ENCODE results near the gene ALDH1A3. TPM values are rescaled to one million over a fixed set of nuclear protein-coding genes. Genes with fewer than 3 reads are reported as not detected.
A peak's percentile ranks its signal among the peaks of the same experiment; 100 is the strongest.

ALDH1A3 gene
- total RNA-seq, 1 donor from 2014 or later: 10.9 TPM

- Histone ChIP-seq H3K27ac (peak overlapping the region; percentile 47 to 67), H3K36me3 (no peaks in the 10 kb centered on the region), H3K4me3 (peak overlapping the region; percentile 39 to 46), H3K9me3 (no peaks in the 10 kb centered on the region), H3K4me1 (peaks cover 0 to 19% of the 10 kb centered on the region in 2 donors), H3K27me3 (no peaks in the 10 kb centered on the region)
- intact Hi-C loops (cut with DNase I): loop anchor here (10.0 kb wide), 1 partner anchor 743 kb away; no protein-coding TSS in a partner anchor
- peak in 1 of 2 donors; percentile 61 for DNase-seq (ENCODE audit: low spot score in 2 of 2)
- no peak for TF ChIP-seq CTCF (IDR thresholded peaks at IDR 0.05)
Measured at GRCh38 chr15:100901702-100902435, 22.2 kb downstream of the ALDH1A3 start.

- Histone ChIP-seq H3K4me1 (peaks cover 0 to 19% of the 10 kb centered on the region in 2 donors), H3K4me3 (peak overlapping the region; percentile 39 to 46), H3K27me3 (no peaks in the 10 kb centered on the region), H3K9me3 (no peaks in the 10 kb centered on the region), H3K27ac (peak overlapping the region; percentile 47 to 67), H3K36me3 (no peaks in the 10 kb centered on the region)
- no peak for TF ChIP-seq CTCF (IDR thresholded peaks at IDR 0.05)
- intact Hi-C loops (cut with DNase I): loop anchor here (10.0 kb wide), 1 partner anchor 742 kb away; no protein-coding TSS in a partner anchor
- DNase-seq (ENCODE audit: low spot score in 2 of 2): peak in 1 of 2 donors; percentile 89
Measured at GRCh38 chr15:100902436-100903167, 23.0 kb downstream of the ALDH1A3 start.

GRCh38 chr15:100903168-100903554 lies 23.5 kb downstream of the ALDH1A3 start:
- no peak for TF ChIP-seq CTCF (IDR thresholded peaks at IDR 0.05)

GRCh38 chr15:100905850-100906249 lies 26.2 kb downstream of the ALDH1A3 start:
- Histone ChIP-seq H3K4me3 (no peak overlapping the region), H3K27me3 (no peaks in the 10 kb centered on the region), H3K9me3 (no peaks in the 10 kb centered on the region), H3K4me1 (peaks cover 0 to 8% of the 10 kb centered on the region in 2 donors), H3K27ac (no peak overlapping the region), H3K36me3 (no peaks in the 10 kb centered on the region)
- intact Hi-C loops (cut with DNase I): loop anchor here (10.0 kb wide), 1 partner anchor 739 kb away; no protein-coding TSS in a partner anchor
- peak in 1 of 2 donors; percentile 37 for DNase-seq (ENCODE audit: low spot score in 2 of 2)
- TF ChIP-seq CTCF (IDR thresholded peaks at IDR 0.05): no peak

More at GRCh38 chr15:100903168-100903554, 23.5 kb downstream of the ALDH1A3 start:
- H3K27me3 ChIP-seq: no peaks in the 10 kb centered on the region
- peak in 1 of 2 donors; percentile 21 for DNase-seq (ENCODE audit: low spot score in 2 of 2)
- H3K36me3 ChIP-seq: no peaks in the 10 kb centered on the region
- H3K27ac ChIP-seq: peak overlapping the region; percentile 47 to 67
- H3K4me1 ChIP-seq: peaks cover 0 to 19% of the 10 kb centered on the region in 2 donors
- intact Hi-C loops (cut with DNase I): loop anchor here (10.0 kb wide), 1 partner anchor 742 kb away; no protein-coding TSS in a partner anchor
- no peaks in the 10 kb centered on the region for H3K9me3 ChIP-seq
- H3K4me3 ChIP-seq: no peak overlapping the region

GRCh38 chr15:100908466-100908865 lies 28.8 kb downstream of the ALDH1A3 start:
- TF ChIP-seq CTCF (IDR thresholded peaks at IDR 0.05): no peak
- Histone ChIP-seq H3K4me1 (no peaks in the 10 kb centered on the region), H3K27me3 (no peaks in the 10 kb centered on the region), H3K27ac (no peak overlapping the region), H3K36me3 (no peaks in the 10 kb centered on the region), H3K9me3 (no peaks in the 10 kb centered on the region), H3K4me3 (no peak overlapping the region)
- intact Hi-C loops (cut with DNase I): loop anchor here (10.0 kb wide), 1 partner anchor 736 kb away; no protein-coding TSS in a partner anchor
- no peak for DNase-seq (ENCODE audit: low spot score in 2 of 2)

All from ascending aorta (tissue), 2 donors.